IPS-18c (cell line): ENCODE results near the gene CYB5B.

Experiments
- H3K4me3 ChIP-seq: 2 replicates; pipeline ENCODE4 v1.7.0; 2013; ENCODE audit warnings: low read depth, mild to moderate bottlenecking, low read length, moderate library complexity; ENCODE audit not compliant: insufficient read depth
- H3K9me3 ChIP-seq: one replicate; pipeline ENCODE4 v1.6.1; 2013; ENCODE audit warnings: mild to moderate bottlenecking, low read length, moderate library complexity; ENCODE audit not compliant: control insufficient read depth, insufficient read depth

Gene CYB5B

GRCh38 chr16:69424053-69424934, at the start of gene CYB5B:
CYB5B (plus strand) TSS chr16:69424619; CDS start chr16:69424684, 65 bp downstream.
- Histone ChIP-seq H3K4me3 (peak within 1 kb of the TSS; percentile 79), H3K9me3 (no peaks in the 10 kb centered on the region)

- Histone ChIP-seq H3K4me3 (no peak overlapping the region), H3K9me3 (no peaks in the 10 kb centered on the region)
Measured at GRCh38 chr16:69376393-69377059, 47.9 kb upstream of the CYB5B start.

GRCh38 chr16:69378036-69378435, 46.4 kb upstream of the CYB5B start:
- Histone ChIP-seq H3K4me3 (no peak overlapping the region), H3K9me3 (no peaks in the 10 kb centered on the region)

- H3K9me3 ChIP-seq, result no peaks in the 10 kb centered on the region
Measured at GRCh38 chr16:69378760-69379159, 45.7 kb upstream of the CYB5B start.

GRCh38 chr16:69381231-69381630, 43.2 kb upstream of the CYB5B start:
- no peak overlapping the region for H3K4me3 ChIP-seq
- no peaks in the 10 kb centered on the region for H3K9me3 ChIP-seq

More at GRCh38 chr16:69378760-69379159, 45.7 kb upstream of the CYB5B start:
- no peak overlapping the region for H3K4me3 ChIP-seq

GRCh38 chr16:69382421-69382820, 42.0 kb upstream of the CYB5B start:
- H3K4me3 ChIP-seq, result no peak overlapping the region

GRCh38 chr16:69384974-69385373, 39.4 kb upstream of the CYB5B start:
- no peaks in the 10 kb centered on the region for H3K9me3 ChIP-seq
- peak overlapping the region; percentile 58 for H3K4me3 ChIP-seq

More at GRCh38 chr16:69382421-69382820, 42.0 kb upstream of the CYB5B start:
- no peaks in the 10 kb centered on the region for H3K9me3 ChIP-seq

- no peaks in the 10 kb centered on the region for H3K9me3 ChIP-seq
- no peak overlapping the region for H3K4me3 ChIP-seq
Measured at GRCh38 chr16:69386596-69386995, 37.8 kb upstream of the CYB5B start.

- H3K9me3 ChIP-seq, result no peaks in the 10 kb centered on the region
Measured at GRCh38 chr16:69393898-69394849, 30.2 kb upstream of the CYB5B start.

GRCh38 chr16:69395859-69396186, 28.6 kb upstream of the CYB5B start:
- no peak overlapping the region for H3K4me3 ChIP-seq
- no peaks in the 10 kb centered on the region for H3K9me3 ChIP-seq

More at GRCh38 chr16:69393898-69394849, 30.2 kb upstream of the CYB5B start:
- H3K4me3 ChIP-seq, result no peak overlapping the region

GRCh38 chr16:69396187-69397061, 28.0 kb upstream of the CYB5B start:
- no peak overlapping the region for H3K4me3 ChIP-seq
- no peaks in the 10 kb centered on the region for H3K9me3 ChIP-seq

GRCh38 chr16:69397821-69398521, 26.4 kb upstream of the CYB5B start:
- H3K9me3 ChIP-seq, result no peaks in the 10 kb centered on the region
- no peak overlapping the region for H3K4me3 ChIP-seq

GRCh38 chr16:69399361-69399760, 25.1 kb upstream of the CYB5B start:
- H3K4me3 ChIP-seq, result no peak overlapping the region

GRCh38 chr16:69402439-69402838, 22.0 kb upstream of the CYB5B start:
- H3K4me3 ChIP-seq, result no peak overlapping the region
- H3K9me3 ChIP-seq, result no peaks in the 10 kb centered on the region

More at GRCh38 chr16:69399361-69399760, 25.1 kb upstream of the CYB5B start:
- no peaks in the 10 kb centered on the region for H3K9me3 ChIP-seq

GRCh38 chr16:69404275-69404805, 20.1 kb upstream of the CYB5B start:
- no peaks in the 10 kb centered on the region for H3K9me3 ChIP-seq
- no peak overlapping the region for H3K4me3 ChIP-seq

GRCh38 chr16:69405326-69405725, 19.1 kb upstream of the CYB5B start:
- H3K9me3 ChIP-seq, result no peaks in the 10 kb centered on the region

More at GRCh38 chr16:69405326-69405725, 19.1 kb upstream of the CYB5B start:
- no peak overlapping the region for H3K4me3 ChIP-seq
